MM.1S (cell line): ENCODE data around the gene CENPX.

Experiments
- DNase-seq: peaks from one replicate; pipeline ENCODE4 v3.0.0-alpha.2; 2015
- H2AFZ ChIP-seq: fragments of 300-600 bp; sonication (generic); 2 replicates; pipeline ENCODE4 v1.6.0; 2016; ENCODE audit warnings: antibody characterized with exemption, low read length
- H3F3A ChIP-seq: fragments of 300-600 bp; sonication (generic); 2 replicates; pipeline ENCODE4 v1.6.1; 2016; ENCODE audit warnings: mild to moderate bottlenecking, antibody characterized with exemption, low read length, moderate library complexity, mixed read lengths; ENCODE audit not compliant: insufficient read depth
- H3K27ac ChIP-seq: fragments of 300-600 bp; sonication (generic); 2 replicates; pipeline ENCODE4 v1.5.1; 2016; ENCODE audit warnings: mild to moderate bottlenecking, low read length
- H3K27me3 ChIP-seq: fragments of 300-600 bp; sonication (generic); replicated peaks from 2 replicates; pipeline ENCODE4 v1.6.0; 2016; ENCODE audit warnings: low read length; ENCODE audit not compliant: insufficient read depth
- H3K36me3 ChIP-seq: fragments of 300-600 bp; sonication (generic); replicated peaks from 2 replicates; pipeline ENCODE4 v1.6.1; 2016; ENCODE audit warnings: mild to moderate bottlenecking, low read length, mixed read lengths; ENCODE audit not compliant: insufficient read depth
- H3K4me1 ChIP-seq: fragments of 300-600 bp; sonication (generic); 2 replicates; pipeline ENCODE4 v1.6.1; 2016; ENCODE audit warnings: low read length, mixed read lengths
- H3K4me2 ChIP-seq: fragments of 300-600 bp; sonication (generic); 2 replicates; pipeline ENCODE4 v1.6.0; 2016; ENCODE audit warnings: low read depth, low read length
- H3K4me3 ChIP-seq: fragments of 300-600 bp; sonication (generic); 2 replicates; pipeline ENCODE4 v1.5.1; 2016; ENCODE audit warnings: low read length, mixed read lengths
- H3K79me2 ChIP-seq: fragments of 300-600 bp; sonication (generic); 2 replicates; pipeline ENCODE4 v1.6.1; 2016; ENCODE audit warnings: mixed run types, low read length, mixed read lengths
- H3K9ac ChIP-seq: fragments of 300-600 bp; sonication (generic); 2 replicates; pipeline ENCODE4 v1.6.1; 2016; ENCODE audit warnings: low read length, mixed read lengths
- H3K9me2 ChIP-seq: fragments of 300-600 bp; sonication (generic); replicated peaks from 2 replicates; pipeline ENCODE4 v1.6.1; 2016; ENCODE audit warnings: mild to moderate bottlenecking, low read length, mixed read lengths; ENCODE audit not compliant: insufficient read depth
- H3K9me3 ChIP-seq: fragments of 300-600 bp; sonication (generic); replicated peaks from 2 replicates; pipeline ENCODE4 v1.6.1; 2016; ENCODE audit warnings: mild to moderate bottlenecking, low read length, mixed read lengths; ENCODE audit not compliant: insufficient read depth
- H4K20me1 ChIP-seq: fragments of 300-600 bp; sonication (generic); 2 replicates; pipeline ENCODE4 v1.6.1; 2016; ENCODE audit warnings: mild to moderate bottlenecking, low read length, moderate library complexity, mixed read lengths; ENCODE audit not compliant: insufficient read depth
- EZH2 ChIP-seq: fragments of 300-600 bp; sonication (generic); optimal IDR thresholded peaks from 2 replicates; pipeline ENCODE3; 2017; ENCODE audit warnings: low read depth, mild to moderate bottlenecking, antibody characterized with exemption, low read length, mixed read lengths
- EZH2phosphoT487 ChIP-seq: fragments of 300-600 bp; sonication (generic); IDR thresholded peaks from 2 replicates; pipeline ENCODE4 v1.6.1; 2018; ENCODE audit warnings: antibody characterized with exemption, low read length
- TF ChIP-seq, protein P1 (sequence below): fragments of 300-600 bp; sonication (generic); IDR thresholded peaks from 2 replicates; pipeline ENCODE4 v1.5.1; 2016; ENCODE audit warnings: antibody characterized with exemption, low read length, mixed read lengths

CENPX gene

DNA sequence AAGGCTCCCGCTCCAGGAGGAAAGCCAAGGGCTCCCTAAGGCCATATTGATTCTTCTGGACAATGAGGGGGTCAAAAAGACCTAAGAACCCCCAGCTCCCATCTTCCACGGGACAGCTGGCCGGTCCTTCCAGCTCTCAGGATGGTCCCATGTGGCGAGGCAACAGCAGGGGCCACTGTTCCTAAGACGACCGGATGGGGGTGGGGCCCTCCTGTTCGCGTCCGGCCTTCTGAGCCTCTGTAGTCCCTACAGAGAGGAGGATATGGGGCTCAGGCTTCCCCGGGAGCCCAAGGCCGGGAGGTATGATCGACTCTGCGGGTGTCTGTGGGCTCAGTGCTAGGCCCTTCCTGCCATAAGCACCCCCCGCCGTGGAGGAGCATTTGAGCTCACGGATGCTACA, 20.8 kb upstream of the CENPX start:
- Histone ChIP-seq H3K36me3 (no peaks in the 10 kb centered on the region; the same call in 1 of the 2 replicates), H3F3A (no peaks in the 10 kb centered on the region), H3K4me1 (no peaks in the 10 kb centered on the region), H3K27ac (no peak overlapping the region), H4K20me1 (no peaks in the 10 kb centered on the region), H3K9ac (no peak overlapping the region), H3K79me2 (no peaks in the 10 kb centered on the region), H3K27me3 (0 out of 2 replicates have a peak, but pooled peaks cover 6% of the 10 kb centered on the region), H2AFZ (no peak overlapping the region), H3K9me2 (no peaks in the 10 kb centered on the region), H3K9me3 (no peaks in the 10 kb centered on the region), H3K4me3 (no peak overlapping the region), H3K4me2 (no peak overlapping the region)
- no peak for DNase-seq
- TF ChIP-seq, protein P1, sequence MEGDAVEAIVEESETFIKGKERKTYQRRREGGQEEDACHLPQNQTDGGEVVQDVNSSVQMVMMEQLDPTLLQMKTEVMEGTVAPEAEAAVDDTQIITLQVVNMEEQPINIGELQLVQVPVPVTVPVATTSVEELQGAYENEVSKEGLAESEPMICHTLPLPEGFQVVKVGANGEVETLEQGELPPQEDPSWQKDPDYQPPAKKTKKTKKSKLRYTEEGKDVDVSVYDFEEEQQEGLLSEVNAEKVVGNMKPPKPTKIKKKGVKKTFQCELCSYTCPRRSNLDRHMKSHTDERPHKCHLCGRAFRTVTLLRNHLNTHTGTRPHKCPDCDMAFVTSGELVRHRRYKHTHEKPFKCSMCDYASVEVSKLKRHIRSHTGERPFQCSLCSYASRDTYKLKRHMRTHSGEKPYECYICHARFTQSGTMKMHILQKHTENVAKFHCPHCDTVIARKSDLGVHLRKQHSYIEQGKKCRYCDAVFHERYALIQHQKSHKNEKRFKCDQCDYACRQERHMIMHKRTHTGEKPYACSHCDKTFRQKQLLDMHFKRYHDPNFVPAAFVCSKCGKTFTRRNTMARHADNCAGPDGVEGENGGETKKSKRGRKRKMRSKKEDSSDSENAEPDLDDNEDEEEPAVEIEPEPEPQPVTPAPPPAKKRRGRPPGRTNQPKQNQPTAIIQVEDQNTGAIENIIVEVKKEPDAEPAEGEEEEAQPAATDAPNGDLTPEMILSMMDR: no peak
- TF ChIP-seq EZH2phosphoT487: no peak
- no peak for TF ChIP-seq EZH2

DNA sequence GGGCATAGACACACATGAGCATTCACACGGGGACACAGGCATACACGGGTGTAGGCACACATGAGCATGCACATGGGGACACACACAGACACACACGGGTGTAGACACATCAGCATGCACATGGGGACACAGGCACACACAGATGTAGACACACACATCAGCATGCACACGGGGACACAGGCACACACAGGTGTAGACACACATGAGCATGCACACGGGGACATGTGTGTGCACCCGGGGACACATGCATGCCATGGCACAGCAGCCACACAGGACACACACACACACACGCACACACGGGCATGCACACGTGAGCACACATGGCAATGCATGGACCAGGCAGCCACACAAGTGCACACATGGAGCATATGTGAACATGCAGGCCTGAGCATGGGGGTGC, 20.0 kb upstream of the CENPX start:
- no peaks in the 10 kb centered on the region; the same call in 1 of the 2 replicates for H3K36me3 ChIP-seq
- H2AFZ ChIP-seq: no peak overlapping the region
- no peak for DNase-seq
- 0 out of 2 replicates have a peak, but pooled peaks cover 2% of the 10 kb centered on the region for H3K4me1 ChIP-seq
- no peak overlapping the region for H3K9ac ChIP-seq
- no peaks in the 10 kb centered on the region for H3K79me2 ChIP-seq
- H4K20me1 ChIP-seq: no peaks in the 10 kb centered on the region
- no peaks in the 10 kb centered on the region for H3K9me2 ChIP-seq
- 0 out of 2 replicates have a peak, but pooled peaks cover 6% of the 10 kb centered on the region for H3K27me3 ChIP-seq
- no peak overlapping the region for H3K4me3 ChIP-seq
- TF ChIP-seq EZH2 (no peak), EZH2phosphoT487 (no peak)
- TF ChIP-seq, protein P1: no peak
- H3K9me3 ChIP-seq: no peaks in the 10 kb centered on the region
- H3F3A ChIP-seq: no peaks in the 10 kb centered on the region
- H3K27ac ChIP-seq: no peak overlapping the region
- no peak overlapping the region for H3K4me2 ChIP-seq

DNA sequence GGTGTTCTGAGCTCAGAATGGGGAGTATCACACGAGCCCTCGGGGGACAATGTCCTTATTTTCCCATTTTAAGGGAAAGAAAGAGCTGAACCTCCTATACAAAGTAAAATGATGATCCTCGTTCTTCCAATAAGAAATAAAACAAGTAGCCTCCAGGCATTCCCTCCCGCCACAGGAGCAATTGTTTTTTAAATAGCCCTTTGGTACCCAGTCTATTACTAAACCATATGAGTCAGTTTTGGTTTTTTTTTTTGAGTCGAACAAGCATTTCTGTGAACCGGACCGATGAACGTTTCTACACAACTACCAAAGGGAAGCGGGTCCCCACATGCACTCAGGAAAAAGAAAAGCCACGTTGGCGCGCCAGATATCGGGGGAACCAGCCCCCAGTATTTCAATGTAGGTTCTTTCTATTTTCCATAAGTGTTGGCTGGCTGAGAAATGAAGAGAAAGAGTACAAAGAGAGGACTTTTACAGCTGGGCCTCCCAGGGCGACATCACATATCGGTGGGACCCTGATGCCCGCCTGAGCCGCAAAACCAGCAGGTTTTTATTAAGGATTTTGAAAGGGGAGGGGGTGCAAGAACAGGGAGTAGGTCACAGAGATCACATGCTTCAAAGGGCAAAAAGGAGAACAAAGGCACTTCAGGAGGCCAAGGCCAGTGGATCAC, 18.6 kb upstream of the CENPX start:
- H3K27ac ChIP-seq: no peak overlapping the region
- peaks cover 8% of the 10 kb centered on the region for H3K79me2 ChIP-seq
- H3K4me3 ChIP-seq: no peak overlapping the region
- no peak for DNase-seq
- H4K20me1 ChIP-seq: no peaks in the 10 kb centered on the region
- H3K9me2 ChIP-seq: no peaks in the 10 kb centered on the region
- H3K27me3 ChIP-seq: 0 out of 2 replicates have a peak, but pooled peaks cover 6% of the 10 kb centered on the region
- H3K36me3 ChIP-seq: no peaks in the 10 kb centered on the region
- no peaks in the 10 kb centered on the region for H3K9me3 ChIP-seq
- TF ChIP-seq, protein P1: no peak
- TF ChIP-seq EZH2 (no peak), EZH2phosphoT487 (no peak)
- no peak overlapping the region for H2AFZ ChIP-seq
- peaks cover 6% of the 10 kb centered on the region; the same call in 1 of the 2 replicates for H3K4me1 ChIP-seq
- H3K9ac ChIP-seq: no peak overlapping the region
- H3K4me2 ChIP-seq: no peak overlapping the region
- H3F3A ChIP-seq: no peaks in the 10 kb centered on the region
